Upper lobe of right lung (tissue), 1 donor: ENCODE results near the gene LDAH. TPM values are rescaled to one million over a fixed set of nuclear protein-coding genes. Genes with fewer than 3 reads are reported as not detected.

ENCODE experiments used
- ATAC-seq: fragments of 200-7000 bp; cut with Tn5 transposase; one replicate; pipeline ENCODE4 v1.9.1; 2020; ENCODE audit warnings: mild to moderate bottlenecking, moderate library complexity
- DNase-seq: peaks from one replicate; pipeline ENCODE4 v3.0.0-alpha.2; 2020
- H3K27ac ChIP-seq: fragments of 200-600 bp; one replicate; pipeline ENCODE4 v1.8.0; 2022
- H3K27me3 ChIP-seq: fragments of 200-600 bp; one replicate; pipeline ENCODE4 v1.8.0; 2022; ENCODE audit warnings: mild to moderate bottlenecking
- H3K36me3 ChIP-seq: fragments of 200-600 bp; one replicate; pipeline ENCODE4 v1.8.0; 2022
- H3K4me1 ChIP-seq: fragments of 200-600 bp; one replicate; pipeline ENCODE4 v1.8.0; 2022
- H3K4me3 ChIP-seq: fragments of 200-600 bp; one replicate; pipeline ENCODE4 v1.8.0; 2022; ENCODE audit warnings: mild to moderate bottlenecking
- H3K9me3 ChIP-seq: fragments of 200-600 bp; one replicate; pipeline ENCODE4 v1.8.0; 2022
- CTCF ChIP-seq: fragments of 200-600 bp; IDR thresholded peaks from one replicate; pipeline ENCODE4 v1.8.0; 2022; ENCODE audit warnings: antibody characterized with exemption
- intact Hi-C: fragments of 100-400 bp; cut with DNase I; formaldehyde crosslinking; loops from one replicate; pipeline ENCODE4 v1.11.0; 2022
- total RNA-seq: library from RNA; stranded (reverse); fragmentation: NEBNext Ultra II Directional; extraction: Animal tissue kit (Norgen Biotek cat#: 25700); gene quantifications from one replicate; pipeline ENCODE4 v1.2.1, GENCODE V29; 2021
- donor health status: DM: no; HTN: yes; CAD: no; lungs with severe emphysema.

The LDAH gene
- total RNA-seq, 1 donor from 2014 or later = 17.9 TPM

- Histone ChIP-seq H3K27ac (no peak overlapping the region), H3K4me1 (peaks cover 9% of the 10 kb centered on the region), H3K36me3 (peaks cover 5% of the 10 kb centered on the region), H3K27me3 (no peaks in the 10 kb centered on the region), H3K4me3 (no peak overlapping the region), H3K9me3 (no peaks in the 10 kb centered on the region)
- DNase-seq (no peak), ATAC-seq (no peak)
- intact Hi-C loops = no loop called here
- TF ChIP-seq CTCF = no peak
Measured at GRCh38 chr2:20696366-20696765, 126.5 kb downstream of the LDAH start.

- Histone ChIP-seq H3K9me3 (no peaks in the 10 kb centered on the region), H3K36me3 (no peaks in the 10 kb centered on the region), H3K27ac (no peak overlapping the region), H3K27me3 (no peaks in the 10 kb centered on the region), H3K4me3 (no peak overlapping the region), H3K4me1 (peaks cover 3% of the 10 kb centered on the region)
- intact Hi-C loops = no loop called here
- ATAC-seq (no peak), DNase-seq (no peak)
- TF ChIP-seq CTCF = no peak
Measured at GRCh38 chr2:20693317-20693716, 129.6 kb downstream of the LDAH start.

DNA sequence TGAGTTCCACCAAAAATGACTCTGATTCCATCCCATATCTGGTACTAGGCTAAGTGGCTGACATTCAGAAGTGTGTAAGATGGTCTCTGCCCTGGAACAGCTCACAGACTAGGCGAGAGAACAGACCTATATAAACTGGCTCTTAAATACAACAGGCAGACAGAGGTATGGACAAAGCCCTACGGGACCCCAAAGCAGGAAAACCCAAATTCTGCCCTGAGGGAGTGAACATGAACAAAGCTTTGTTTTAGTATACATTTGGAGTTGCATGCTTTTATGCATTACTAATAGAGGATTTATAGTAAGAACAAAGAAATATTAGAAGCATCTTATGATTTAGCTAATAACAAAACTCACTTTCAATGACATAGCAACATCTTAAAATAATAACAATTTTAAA lies 130.8 kb downstream of the LDAH start:
- no peak overlapping the region for H3K4me3 ChIP-seq
- H3K4me1 ChIP-seq = peaks cover 3% of the 10 kb centered on the region
- no peak for DNase-seq
- H3K27ac ChIP-seq = no peak overlapping the region
- intact Hi-C loops = no loop called here
- H3K27me3 ChIP-seq = no peaks in the 10 kb centered on the region
- peaks cover 2% of the 10 kb centered on the region for H3K36me3 ChIP-seq
- no peaks in the 10 kb centered on the region for H3K9me3 ChIP-seq
- ATAC-seq = no peak
- TF ChIP-seq CTCF = no peak

DNA sequence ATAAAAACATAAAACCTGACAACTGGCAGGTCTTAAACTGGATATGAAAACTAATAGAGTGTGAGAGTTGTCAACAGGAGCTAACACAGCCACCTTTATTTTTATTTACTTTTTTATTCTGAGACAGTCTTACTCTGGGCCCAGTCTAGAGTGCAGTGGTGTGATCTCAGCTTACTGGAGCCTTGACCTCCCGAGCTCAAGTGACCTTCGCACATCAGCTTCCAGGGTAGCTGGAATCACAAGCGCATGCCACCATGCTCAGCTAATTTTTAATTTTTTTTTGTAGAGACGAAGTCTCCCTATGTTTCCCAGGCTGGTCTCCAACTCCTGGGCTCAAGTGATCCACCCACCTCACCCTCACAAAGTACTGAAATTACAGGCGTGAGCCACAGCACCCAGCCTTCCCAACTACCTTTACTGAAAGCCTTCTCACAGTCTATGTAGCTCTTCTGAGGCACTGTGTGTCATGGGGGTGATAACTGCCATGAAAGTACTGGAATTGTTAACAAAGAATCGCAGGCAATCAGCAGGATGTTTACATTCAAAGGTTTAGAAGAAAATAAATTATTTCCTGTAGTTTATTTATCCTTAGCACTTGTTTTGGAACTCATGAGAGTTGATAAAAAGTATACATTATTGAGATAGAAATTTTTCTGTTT lies 131.7 kb downstream of the LDAH start:
- Histone ChIP-seq H3K4me3 (no peak overlapping the region), H3K27ac (no peak overlapping the region), H3K36me3 (peaks cover 11% of the 10 kb centered on the region), H3K9me3 (no peaks in the 10 kb centered on the region), H3K27me3 (no peaks in the 10 kb centered on the region), H3K4me1 (peaks cover 3% of the 10 kb centered on the region)
- intact Hi-C loops = no loop called here
- ATAC-seq (no peak), DNase-seq (no peak)
- TF ChIP-seq CTCF = no peak

- Histone ChIP-seq H3K4me3 (no peak overlapping the region), H3K27me3 (no peaks in the 10 kb centered on the region), H3K36me3 (peaks cover 24% of the 10 kb centered on the region), H3K4me1 (peaks cover 3% of the 10 kb centered on the region), H3K9me3 (no peaks in the 10 kb centered on the region), H3K27ac (no peak overlapping the region)
- no peak for DNase-seq
- intact Hi-C loops = no loop called here
- ATAC-seq = peak; percentile 71
- TF ChIP-seq CTCF = no peak
Measured at GRCh38 chr2:20689428-20690264, 133.3 kb downstream of the LDAH start.
